HL-60/S4 (cell line): Measurements from ENCODE around the gene SEC63.
"Not testable (repeated sequence)": the region's sequence is repeated elsewhere in the genome, so short reads cannot be mapped to it uniquely, and the experiment has no call there.

Experiments
- in situ Hi-C: fragments of 300-500 bp; cut with MboI; formaldehyde crosslinking; loops from 2 replicates; pipeline ENCODE4 v1.14.3; 2022; ENCODE audit warnings: low sequenced_read_pairs

The SEC63 gene

DNA sequence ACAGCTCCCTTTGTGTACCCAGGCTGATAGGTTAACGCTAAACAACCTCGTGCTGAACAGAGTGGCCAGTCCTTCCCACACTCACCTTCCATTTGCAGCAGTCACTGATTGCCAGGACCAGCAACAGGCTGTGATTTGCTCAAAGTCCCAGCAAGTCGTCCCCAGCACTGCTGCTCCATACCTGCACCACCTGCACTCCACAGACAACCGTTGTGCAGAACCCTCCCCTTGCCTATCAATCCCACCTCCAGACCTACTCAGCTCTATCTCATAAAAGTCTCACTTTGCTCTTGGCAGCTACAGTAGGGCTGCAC, 90.7 kb downstream of the SEC63 start:
- in situ Hi-C loops = no loop called here

DNA sequence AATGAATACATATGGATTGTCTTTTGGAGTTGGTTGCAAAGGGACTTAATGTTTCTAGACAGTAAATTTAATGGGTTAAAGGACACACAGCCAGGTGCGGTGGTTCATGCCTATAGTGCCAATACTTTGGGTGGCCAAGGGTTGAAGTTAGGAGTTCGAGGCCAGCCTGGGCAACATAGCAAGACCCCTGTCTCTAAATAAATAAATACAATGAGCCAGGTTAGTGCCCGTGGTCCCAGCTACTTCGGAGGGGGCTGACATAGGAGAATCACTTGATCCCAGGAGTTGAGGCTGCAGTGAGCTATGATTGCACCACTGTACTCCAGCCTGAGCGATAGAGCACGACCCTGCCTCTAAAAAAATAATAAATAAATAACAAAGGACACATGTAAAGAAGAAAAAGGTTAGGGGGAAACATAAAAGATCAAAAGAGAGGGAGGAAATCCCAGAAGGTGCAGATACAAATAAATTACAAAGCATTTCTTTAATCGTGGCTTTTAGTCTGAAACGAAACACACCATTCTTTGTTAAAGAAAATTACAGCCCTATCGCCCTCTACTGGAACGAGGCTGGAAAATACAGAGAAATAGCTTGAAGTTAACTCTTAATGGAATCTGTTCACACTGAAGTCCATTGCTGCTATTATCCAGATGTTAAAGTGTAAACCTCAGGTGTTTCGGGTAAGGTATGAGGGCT, 91.3 kb downstream of the SEC63 start:
- in situ Hi-C loops = no loop called here

DNA sequence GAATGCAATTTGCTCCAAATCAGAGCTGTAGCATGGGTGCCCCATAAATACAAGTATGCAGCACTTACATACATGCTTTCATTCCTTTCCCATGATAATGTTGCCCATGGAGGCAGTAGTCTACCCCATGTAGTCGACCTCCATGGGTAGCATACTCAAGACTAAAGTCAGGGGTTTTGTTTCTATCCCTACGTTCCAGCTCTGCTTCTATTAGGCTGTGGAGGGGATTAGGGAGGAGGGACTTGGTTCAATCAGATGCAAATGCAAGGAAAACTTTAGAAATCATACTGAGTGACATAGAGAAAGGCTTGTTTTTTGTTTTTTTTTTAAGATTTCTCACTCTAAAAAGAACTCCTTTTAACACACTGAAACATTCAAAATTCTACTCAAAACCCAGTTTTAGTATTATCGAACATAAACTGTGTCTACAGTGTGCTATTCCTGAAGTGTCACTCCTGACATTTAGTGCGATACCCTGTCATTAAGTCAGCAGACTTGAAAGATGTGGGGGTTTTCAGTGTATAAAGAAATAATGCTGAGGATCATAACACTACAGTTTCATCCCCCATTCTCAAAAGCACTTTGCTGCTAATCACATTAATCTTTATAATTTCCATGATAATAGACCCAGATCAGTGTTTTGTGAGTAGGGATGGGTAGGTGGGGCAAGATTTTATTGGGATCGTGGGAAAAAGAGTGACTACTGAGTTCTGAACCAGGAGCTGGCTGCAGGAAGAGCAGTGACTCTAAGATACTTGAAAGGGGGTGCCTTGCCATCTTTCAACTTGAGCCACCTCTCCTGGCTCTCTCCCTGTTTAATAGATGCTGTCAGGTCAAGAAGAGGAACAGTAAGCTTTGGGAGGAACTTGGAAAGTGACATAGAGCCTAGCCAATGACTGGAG, 93.5 kb downstream of the SEC63 start:
- in situ Hi-C loops = no loop called here

DNA sequence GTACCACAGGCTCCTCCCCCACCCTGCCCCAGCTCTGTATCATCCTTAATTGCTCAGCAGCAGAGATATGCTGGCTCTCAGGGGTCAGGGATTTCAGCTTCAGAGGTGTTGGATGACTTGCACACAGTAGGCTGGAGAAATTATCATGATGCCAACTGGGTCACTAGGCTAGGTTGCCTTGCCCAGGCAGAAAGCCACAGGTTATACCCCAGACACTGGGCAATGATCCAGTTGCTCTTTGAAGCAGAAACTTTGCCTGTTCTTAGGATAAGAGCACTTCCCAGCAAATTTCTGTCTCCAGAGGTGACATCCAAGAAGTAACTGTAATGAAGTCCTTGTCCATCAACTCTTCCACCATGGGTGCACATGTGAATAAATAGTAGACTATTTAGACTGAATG, 95.6 kb downstream of the SEC63 start:
- in situ Hi-C loops = no loop called here

GRCh38 chr6:107860963-107861362, 97.0 kb downstream of the SEC63 start:
- in situ Hi-C loops = not testable (repeated sequence)

GRCh38 chr6:107860144-107860543, 97.9 kb downstream of the SEC63 start:
- in situ Hi-C loops = not testable (repeated sequence)

- in situ Hi-C loops = no loop called here
Observed at GRCh38 chr6:107853230-107853629, 104.8 kb downstream of the SEC63 start.

- in situ Hi-C loops = no loop called here
Observed at GRCh38 chr6:107849325-107849724, 108.7 kb downstream of the SEC63 start.

DNA sequence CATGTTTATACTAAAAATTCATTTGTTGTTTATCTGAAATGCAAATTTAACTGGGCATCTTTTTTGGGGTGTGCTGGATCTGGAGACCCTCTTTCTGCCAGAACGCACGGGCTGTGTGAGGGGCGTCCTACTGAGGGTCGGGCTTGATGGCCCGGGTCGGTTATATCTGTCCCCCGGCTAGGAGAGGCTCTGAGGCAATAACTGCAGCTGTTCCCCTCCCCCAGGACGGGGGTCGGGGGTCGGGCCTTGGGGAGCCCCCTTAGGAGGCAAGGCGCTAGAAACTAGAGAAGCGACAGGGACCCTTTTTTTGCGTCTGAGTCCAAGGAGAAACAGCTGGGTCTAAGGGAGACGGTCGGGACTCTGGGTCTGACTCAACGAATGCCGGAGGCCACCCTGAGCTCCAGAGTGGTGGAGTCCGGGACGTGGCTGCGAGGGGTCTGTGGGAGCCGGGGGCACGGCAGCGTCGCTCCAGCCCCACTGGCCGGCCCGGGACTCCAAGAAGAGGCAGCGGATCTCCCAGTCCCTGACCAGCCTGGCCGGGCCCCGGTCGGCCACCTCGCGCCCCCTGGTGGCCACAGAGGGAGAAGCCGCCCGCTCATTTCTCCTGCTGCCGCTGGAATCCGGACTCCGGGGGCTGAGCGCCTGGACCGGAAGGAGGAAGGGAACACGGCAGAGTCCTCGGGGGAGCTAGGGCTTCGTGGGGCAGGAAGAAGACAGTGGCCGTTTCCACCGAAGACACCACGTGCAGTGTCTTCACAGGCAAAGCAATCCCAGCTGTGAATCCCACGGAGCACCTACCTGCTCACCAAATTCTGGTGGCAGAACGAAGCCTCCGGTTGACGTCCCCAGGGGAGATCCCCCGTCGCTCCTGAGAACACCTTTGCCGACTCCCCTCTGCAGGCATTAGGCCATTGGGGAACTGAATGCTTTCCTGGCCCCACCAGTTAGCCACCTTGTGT, 109.9 kb downstream of the SEC63 start:
- in situ Hi-C loops = no loop called here

- in situ Hi-C loops = no loop called here
Observed at GRCh38 chr6:107846262-107846795, 111.7 kb downstream of the SEC63 start.

DNA sequence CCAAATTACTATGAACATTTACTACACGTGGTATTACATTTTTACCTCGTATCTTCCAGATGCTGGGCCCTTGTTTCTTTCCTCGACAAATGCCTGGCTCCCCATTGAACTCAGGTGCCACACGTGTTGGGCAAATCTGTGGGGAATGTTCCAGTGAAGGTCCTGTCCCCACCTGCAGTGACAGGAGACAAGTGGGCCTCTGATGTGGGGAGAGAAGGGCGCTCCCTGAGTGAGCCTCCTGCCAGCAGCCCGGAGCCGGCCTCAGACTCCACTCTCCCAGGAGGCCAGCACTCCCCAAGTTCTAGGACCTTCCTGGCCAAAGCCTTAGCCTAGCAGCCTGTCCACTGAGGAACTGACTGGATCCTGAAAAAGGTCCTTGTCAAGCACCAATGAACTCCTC, 112.2 kb downstream of the SEC63 start:
- in situ Hi-C loops = no loop called here

GRCh38 chr6:107843400-107843799, 114.6 kb downstream of the SEC63 start:
- in situ Hi-C loops = no loop called here

GRCh38 chr6:107841275-107841670, 116.7 kb downstream of the SEC63 start:
- in situ Hi-C loops = no loop called here

DNA sequence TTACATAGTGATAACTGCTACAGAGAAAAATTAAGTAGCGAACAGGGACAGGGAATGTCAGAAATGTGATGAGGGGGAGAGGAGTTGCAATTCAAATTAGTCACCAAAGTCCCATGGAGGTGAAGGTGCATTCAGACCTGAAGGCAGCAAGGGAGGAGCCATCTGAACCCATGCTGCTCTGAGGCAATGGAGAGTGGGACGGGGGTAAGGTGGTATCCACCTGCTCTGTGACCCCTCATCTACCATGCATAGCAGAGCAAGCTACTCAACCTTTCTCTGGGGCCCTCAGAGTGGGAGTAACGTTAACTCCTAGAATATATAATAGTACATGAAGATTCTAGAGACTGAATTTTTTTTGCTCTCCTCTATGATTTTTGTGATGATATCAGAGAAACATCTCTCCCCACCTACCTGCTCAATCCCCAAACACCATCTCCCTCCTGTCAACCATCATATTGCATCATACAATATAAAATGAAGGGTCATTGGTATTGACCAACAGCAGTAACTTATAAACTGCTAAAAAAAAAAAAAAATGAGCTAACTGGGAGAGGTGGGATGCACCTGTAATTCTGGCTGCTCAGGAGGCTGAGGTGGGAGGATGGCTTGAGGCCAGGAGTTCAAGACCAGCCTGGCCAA, 117.3 kb downstream of the SEC63 start:
- in situ Hi-C loops = no loop called here

GRCh38 chr6:107833136-107833535, 124.9 kb downstream of the SEC63 start:
- in situ Hi-C loops = no loop called here

GRCh38 chr6:107832151-107833056, 125.6 kb downstream of the SEC63 start:
- in situ Hi-C loops = no loop called here

- in situ Hi-C loops = no loop called here
Observed at GRCh38 chr6:107830060-107830459, 127.9 kb downstream of the SEC63 start.

- in situ Hi-C loops = no loop called here
Observed at GRCh38 chr6:107827541-107827940, 130.5 kb downstream of the SEC63 start.

DNA sequence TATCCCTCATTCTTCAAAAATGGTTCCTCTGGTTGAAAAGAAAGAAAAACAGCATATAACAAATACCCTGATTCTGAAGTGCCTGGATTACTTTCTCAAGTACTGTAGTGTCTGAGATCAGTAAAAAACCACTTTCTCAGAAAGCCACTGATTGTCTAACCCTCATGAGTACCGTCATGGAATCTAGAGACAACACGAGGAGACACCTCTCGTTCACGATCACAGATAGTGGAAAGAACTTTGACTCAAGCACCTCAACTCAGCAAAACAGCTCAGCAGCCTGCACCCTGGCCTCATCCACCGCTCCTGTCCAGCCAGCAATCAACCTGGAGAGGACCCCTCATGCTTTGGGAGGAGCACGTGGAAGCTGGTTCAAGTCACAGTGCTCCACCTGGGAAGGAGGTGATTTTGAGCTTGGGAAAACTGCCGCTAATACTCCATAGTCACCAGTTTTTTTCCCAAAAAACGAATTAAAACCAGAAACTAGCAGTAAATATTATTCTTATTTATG, 134.9 kb downstream of the SEC63 start:
- in situ Hi-C loops = no loop called here
